HG03442 (cell line): ENCODE results near the gene DTX3.
"Not testable (repeated sequence)": the region's sequence is repeated elsewhere in the genome, so short reads cannot be mapped to it uniquely, and the experiment has no call there.

ENCODE experiments used
- ATAC-seq: cut with Tn5 transposase; IDR thresholded peaks from one replicate; pipeline ENCODE4 v1.9.1; 2021; ENCODE audit warnings: mild to moderate bottlenecking, moderate library complexity; ENCODE audit not compliant: unreplicated experiment

Gene DTX3

DNA sequence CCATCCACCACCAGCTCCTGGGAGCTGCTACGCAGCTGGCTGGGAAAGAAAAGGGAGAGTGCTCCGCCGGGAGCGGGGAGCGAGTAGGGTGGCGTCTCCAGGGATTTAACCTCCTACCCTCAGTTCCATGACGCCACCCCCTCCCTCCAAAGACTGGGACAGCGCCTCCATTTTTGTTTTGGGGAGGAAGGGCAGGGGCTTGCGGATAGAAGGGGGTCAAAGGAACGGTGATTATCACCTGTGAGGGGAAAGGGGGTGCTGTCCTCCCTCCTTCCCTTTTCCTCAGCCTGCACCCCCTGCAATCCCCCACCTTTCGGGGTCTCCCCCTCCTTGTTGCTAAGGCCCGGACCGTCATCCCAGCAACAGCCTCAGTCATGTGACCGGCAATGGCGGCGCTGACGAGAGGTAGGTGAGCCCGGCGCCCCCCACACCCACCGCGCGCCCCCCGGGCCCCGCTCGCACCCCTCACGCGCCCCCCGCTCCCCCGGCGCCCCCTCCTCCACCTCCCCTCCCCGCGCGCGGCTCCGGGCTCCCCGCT is at the start of gene DTX3:
Gene DTX3, plus strand, starts transcription at position 371 of the 538 bp plus-strand sequence. CDS start 1,694 bp downstream, outside the sequence.
- ATAC-seq: peak; percentile 75

- no peak for ATAC-seq
Observed at GRCh38 chr12:57554897-57555296, 49.7 kb upstream of the DTX3 start.

GRCh38 chr12:57558864-57559263 is 45.8 kb upstream of the DTX3 start:
- no peak for ATAC-seq

DNA sequence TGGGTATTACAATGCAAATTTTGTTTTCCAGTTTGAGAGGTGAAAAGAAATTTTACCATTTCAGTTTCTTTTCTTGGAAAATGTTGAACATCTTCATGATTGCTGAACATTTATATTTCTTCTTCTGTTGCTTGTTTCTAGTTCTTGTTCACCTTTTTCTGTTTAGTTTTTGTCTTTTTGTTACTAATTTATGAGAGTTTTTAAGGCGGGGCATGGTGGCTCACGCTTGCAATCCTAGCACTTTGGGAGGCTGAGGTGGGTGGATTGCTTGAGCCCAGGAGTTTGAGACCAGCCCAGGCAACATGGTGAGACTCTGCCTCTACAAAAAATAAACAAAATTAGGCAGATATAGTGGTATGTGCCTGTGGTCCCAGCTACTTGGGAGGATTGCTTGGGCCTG is 44.1 kb upstream of the DTX3 start:
- ATAC-seq: no peak

DNA sequence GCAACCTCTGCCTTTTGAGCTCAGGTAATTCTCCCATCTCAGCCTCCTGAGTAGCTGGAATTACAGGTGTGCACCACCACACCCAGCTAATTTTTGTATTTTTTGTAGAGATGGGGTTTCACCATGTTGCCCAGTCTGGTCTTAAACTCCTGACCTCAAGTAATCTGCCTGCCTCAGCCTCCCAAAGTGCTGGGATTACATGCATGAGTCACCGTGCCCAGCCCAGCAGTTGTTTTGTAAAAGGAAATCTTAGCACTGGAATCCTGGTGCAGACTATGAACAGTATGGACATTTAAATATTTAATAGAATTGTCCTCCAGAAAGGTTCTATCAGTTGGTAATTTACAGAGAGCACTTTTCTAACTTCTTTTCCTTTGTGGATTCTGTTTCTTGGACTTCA is 43.5 kb upstream of the DTX3 start:
- not testable (repeated sequence) for ATAC-seq

DNA sequence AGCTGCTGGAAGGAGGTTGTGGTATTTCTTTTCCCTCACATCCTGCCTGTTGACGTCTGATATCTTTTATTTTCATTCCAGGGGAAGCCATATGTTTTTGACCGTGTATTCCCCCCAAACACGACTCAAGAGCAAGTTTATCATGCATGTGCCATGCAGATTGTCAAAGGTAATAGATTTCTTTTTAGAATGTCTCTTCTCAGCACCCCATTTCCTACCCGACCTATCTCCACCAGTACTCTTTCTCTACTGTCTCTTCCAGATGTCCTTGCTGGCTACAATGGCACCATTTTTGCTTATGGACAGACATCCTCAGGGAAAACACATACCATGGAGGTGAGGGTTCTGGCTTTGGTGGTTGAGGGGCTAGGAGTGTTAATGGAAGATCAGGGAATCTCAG is 41.3 kb upstream of the DTX3 start:
- ATAC-seq: no peak

DNA sequence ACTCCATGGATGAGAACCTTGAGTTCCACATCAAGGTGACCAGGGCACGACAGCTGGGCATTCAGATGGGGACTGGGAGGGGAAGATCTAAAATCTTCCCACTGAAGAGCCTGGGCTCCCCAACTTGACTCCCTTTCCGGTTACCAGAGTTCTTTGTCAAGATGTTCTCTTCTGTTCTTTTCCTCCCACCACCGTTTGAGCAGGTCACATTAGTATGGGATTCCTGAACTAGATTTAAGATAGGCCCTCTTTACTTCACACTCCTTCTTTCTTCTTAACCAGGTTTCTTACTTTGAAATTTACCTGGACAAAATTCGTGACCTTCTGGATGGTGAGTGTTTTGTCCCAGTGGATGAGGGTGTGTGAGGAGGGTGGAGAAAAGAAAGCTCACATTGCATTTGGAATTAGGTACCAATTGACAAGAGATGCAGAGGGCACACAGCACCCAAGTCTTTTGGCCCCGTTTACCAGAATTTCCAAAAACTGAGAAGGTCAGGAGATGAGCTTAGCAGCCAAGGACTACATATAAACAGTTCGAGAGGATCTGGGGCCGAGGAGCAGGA is 40.4 kb upstream of the DTX3 start:
- no peak for ATAC-seq

- no peak for ATAC-seq
Observed at GRCh38 chr12:57568838-57569237, 35.8 kb upstream of the DTX3 start.

DNA sequence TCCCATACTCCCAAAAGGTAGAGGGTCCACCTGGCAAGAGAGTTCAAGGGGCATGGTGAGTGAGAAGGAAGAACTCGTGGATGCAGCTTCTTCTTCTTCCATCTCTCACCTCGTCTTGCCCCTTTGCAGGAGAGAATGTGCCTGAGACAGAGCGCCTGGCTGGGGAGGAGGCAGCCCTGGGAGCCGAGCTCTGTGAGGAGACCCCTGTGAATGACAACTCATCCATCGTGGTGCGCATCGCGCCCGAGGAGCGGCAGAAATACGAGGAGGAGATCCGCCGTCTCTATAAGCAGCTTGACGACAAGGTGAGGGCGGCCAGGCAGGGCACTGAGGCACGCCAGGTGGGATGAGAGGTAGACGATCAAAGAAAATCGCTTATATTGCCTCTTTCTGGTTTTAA is 34.8 kb upstream of the DTX3 start:
- ATAC-seq: no peak

- ATAC-seq: not testable (repeated sequence)
Observed at GRCh38 chr12:57570438-57570837, 34.2 kb upstream of the DTX3 start.

DNA sequence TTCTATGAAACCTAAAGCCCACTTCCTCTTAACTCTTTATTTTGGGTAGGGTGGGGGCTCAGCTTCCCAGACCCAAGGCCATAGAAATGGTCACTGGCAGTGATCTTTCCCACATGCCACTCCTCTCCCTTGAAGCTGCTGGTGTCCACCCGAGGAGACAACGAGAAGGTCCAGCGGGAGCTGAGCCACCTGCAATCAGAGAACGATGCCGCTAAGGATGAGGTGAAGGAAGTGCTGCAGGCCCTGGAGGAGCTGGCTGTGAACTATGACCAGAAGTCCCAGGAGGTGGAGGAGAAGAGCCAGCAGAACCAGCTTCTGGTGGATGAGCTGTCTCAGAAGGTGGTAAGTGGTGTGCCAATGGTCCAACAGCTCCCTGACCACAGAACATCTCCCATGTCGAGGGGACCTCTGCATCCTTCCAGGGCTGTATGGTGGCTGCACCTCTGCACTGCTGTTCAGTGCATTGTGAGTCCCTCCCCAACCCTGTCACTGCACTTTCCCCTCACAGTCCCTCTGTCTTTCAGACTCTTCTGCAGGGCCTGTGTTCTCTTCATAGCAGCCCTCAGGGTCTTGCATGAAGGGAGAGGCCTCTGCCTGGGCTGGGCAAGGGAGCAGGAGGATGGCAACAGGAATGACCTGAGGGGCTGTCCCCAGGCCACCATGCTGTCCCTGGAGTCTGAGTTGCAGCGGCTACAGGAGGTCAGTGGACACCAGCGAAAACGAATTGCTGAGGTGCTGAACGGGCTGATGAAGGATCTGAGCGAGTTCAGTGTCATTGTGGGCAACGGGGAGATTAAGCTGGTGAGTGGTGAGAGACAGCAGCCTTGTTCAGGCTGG is 32.5 kb upstream of the DTX3 start:
- no peak for ATAC-seq

DNA sequence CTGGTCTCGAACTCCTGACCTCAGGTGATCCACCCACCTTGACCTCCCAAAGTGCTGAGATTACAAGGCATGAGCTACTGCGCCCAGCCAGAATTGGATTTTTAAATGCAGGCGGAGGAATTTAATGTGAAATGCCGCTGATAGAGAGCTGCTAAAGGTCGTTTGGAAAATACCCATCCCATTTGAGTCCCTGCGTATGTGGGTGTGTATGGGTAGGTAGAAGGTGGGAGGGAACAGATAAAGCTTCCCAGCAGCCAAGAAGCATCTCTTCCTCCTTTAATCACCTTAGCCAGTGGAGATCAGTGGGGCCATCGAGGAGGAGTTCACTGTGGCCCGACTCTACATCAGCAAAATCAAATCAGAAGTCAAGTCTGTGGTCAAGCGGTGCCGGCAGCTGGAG is 29.8 kb upstream of the DTX3 start:
- ATAC-seq: no peak

DNA sequence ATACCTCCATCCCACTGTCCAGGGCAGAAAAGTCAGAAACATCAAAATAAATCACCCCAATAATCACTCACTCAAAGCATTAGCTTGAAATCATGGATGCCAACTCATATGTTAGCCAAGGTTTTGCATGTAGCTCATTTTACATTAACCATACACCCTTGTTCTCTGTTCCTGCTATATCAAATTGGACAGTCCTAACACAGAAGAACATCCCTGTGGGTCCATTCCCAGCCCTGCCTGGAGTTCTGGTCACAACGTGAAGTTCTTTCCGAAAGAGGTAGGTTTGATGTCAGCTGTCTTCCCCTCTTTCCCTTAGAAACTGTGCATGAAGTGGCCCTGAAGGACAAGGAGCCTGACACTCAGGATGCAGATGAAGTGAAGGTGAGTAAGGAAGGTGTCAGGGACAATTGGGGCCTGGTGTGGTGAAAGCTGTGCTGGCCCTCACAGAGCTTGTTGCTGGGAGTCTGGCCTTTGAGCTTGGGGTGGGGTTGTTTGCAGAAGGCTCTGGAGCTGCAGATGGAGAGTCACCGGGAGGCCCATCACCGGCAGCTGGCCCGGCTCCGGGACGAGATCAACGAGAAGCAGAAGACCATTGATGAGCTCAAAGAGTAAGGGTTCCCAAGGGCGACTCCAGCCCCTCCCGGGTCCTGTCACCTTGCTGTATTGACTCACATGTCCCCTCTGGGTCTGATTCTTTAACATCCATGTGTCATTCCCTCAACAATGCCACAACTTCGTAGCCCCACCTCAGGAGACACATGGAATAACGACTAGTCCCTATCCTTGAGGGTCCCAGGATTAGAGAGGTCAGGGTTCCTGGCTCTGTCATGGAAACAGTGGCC is 28.6 kb upstream of the DTX3 start:
- ATAC-seq: no peak

DNA sequence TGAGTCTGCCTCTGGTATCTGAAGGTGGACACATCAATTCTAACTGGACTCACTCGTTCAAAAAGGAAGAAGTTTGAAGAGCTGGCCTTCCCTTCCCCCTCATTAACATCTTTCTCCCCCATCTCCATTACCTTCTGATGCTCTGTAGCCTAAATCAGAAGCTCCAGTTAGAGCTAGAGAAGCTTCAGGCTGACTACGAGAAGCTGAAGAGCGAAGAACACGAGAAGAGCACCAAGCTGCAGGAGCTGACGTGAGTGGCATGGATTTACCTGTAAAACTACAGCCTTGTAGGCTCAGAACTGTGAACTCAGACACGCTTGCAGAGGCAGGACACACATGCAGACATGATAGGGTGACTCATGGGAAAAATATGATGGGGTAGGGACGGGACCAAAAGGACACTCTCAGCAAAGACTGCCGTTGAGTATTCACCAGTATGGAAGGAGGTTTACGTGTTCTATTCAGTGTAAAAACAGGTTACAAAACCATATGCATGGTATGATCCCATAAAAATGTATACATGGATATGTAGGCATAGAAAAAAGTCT is 27.9 kb upstream of the DTX3 start:
- ATAC-seq: no peak

DNA sequence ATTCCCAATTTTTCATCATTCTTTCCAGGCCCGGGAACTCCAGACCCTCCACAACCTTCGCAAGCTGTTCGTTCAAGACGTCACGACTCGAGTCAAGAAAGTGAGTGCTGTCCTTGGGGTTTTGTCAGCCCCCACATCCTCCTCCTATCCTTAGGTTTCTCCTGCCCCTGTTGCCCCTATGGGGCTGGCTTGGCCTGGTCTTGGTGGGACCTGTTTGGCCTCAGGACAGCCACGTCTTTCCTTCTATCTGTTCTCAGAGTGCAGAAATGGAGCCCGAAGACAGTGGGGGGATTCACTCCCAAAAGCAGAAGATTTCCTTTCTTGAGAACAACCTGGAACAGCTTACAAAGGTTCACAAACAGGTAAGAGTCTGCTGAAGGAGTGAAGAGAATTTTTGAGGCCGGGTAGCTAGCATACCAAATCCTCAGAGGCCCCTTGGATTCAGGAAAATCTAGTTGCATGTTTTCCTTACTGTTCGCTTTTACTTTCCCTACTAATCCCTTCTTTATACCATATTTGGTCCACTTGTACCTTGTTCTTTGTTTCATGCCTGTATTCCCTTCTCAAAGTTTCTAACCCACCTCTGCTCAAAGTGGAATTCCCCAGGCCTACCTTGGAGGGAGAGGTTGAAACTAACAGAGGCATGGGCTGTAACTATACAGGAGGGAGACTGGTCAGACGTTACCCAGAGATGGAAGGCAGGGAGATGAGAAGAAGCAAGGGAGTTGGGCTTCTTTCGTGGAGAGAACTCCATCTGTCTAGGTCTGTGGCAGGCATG is 26.5 kb upstream of the DTX3 start:
- no peak for ATAC-seq

DNA sequence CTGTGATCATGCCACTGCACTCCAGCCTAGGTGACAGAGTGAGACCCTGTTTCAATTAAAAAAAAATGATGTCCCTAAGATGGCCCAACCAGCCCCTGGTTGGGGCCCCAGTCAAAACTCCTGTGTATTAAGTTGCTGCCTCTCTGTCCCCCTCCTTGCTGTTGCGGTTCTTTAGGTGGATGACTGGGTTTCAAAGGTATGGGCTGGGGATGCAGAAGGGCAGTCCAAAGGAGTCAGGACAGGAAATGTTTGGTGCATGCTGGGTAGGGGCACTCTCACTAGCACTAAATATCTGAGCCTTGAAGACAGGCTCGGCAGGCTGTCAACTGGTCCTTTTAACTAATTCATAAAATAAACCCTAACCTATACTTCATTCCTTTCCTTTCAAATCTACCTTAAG is 25.6 kb upstream of the DTX3 start:
- no peak for ATAC-seq

DNA sequence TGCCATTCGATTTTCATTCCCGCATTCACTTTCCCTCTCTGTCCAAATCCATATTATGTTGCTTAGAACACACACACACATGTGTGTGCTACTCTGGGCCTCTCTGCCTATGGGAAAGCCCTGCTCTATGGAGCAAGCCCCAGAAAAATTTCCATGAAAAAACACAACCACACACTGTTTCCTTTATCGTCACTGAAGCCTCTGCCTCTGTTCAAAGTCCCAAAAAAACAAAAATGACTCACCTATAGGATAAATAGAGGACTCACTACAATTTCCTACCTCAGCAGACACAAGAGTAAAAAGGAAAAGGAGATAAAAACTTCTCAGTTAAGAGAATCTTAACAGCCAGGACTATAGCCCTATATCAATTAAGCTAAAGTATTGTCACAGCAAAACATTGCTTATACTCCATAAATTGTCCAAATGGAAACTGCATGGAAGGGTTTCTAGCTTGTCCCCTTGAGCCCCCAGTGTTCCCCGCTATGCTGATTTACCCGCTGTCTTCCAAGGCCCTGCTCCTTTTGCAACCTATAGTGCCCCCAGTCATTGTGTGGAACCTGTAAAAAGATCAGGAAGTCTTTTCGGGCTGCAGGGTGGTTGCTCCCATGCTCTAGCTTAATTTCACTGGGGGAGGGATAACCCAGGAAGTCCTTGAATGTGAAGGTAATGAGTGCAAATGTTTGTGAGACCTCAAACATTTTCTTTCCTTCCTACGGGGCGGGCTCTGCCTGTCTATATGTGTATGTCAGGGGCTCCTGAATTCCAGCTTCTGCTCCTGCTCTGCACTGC is 24.8 kb upstream of the DTX3 start:
- no peak for ATAC-seq

- ATAC-seq: no peak
Observed at GRCh38 chr12:57580466-57580795, 24.2 kb upstream of the DTX3 start.

- ATAC-seq: no peak
Observed at GRCh38 chr12:57581802-57582201, 22.8 kb upstream of the DTX3 start.

- ATAC-seq: no peak
Observed at GRCh38 chr12:57582440-57582839, 22.2 kb upstream of the DTX3 start.
